K562 (cell line): ENCODE data around the gene MDC1. TPM values are rescaled to one million over a fixed set of nuclear protein-coding genes. Genes with fewer than 3 reads are reported as not detected.

ENCODE experiments used
- ATAC-seq: fragments of 200-7000 bp; cut with Tn5 transposase; 3 replicates; pipeline ENCODE4 v1.9.1; 2020; ENCODE audit warnings: moderate library complexity
- BruUV-seq: library from RNA; stranded (reverse); fragments of 400-500 nt; replicated peaks from 2 replicates; lab custom pipeline; 2021; lab: Mats Ljungman, UMichigan
- CTCF ChIA-PET: fragments of 300-600 bp; formaldehyde crosslinking; extraction: SDS; loops from one replicate; lab custom pipeline; 2021; ENCODE audit warnings: low intra/inter-chr PET ratio; lab: Yijun Ruan, JAX
- POLR2A ChIA-PET: fragments of 300-600, 350-650 bp; sonication (Branson Sonifier 250); formaldehyde crosslinking; extraction: SDS; loops from one replicate; lab custom pipeline; 2021; ENCODE audit warnings: antibody characterized with exemption, inconsistent platforms; lab: Yijun Ruan, JAX
- DNase-seq, 4 experiments: peaks; one replicate each; pipeline versions ENCODE4 v3.0.0 to v3.0.0-alpha.2; 2011 to 2018; ENCODE audit warnings: low spot score in 3 of 4, mixed read lengths in 3 of 4; ENCODE audit errors: extremely low read depth in 1 of 4
- FAIRE-seq: peaks from 2 replicates; lab custom pipeline; 2011; peaks lifted over from hg19 to GRCh38; lab: Jason Lieb, UNC
- H2AFZ ChIP-seq: 2 replicates; pipeline ENCODE4 v1.6.0; 2011; ENCODE audit warnings: low read depth, low read length, control low read depth, inconsistent platforms
- H3K27ac ChIP-seq: fragments of 200-600 bp; 3 replicates; pipeline ENCODE4 v1.8.0; 2011; ENCODE audit warnings: low read depth, mild to moderate bottlenecking, control low read depth, inconsistent platforms, low read length, moderate library complexity, mixed read lengths; ENCODE audit errors: extremely low read depth
- H3K27me3 ChIP-seq, 2 experiments: fragments of 300-600 bp in 1 of 2; 2 replicates in 1 of 2; 3 replicates in 1 of 2; pipeline versions ENCODE4 v1.6.0 to v1.8.0; 2011; ENCODE audit warnings: inconsistent platforms in 2 of 2, low read length in 2 of 2, mild to moderate bottlenecking in 1 of 2, mixed read lengths in 1 of 2, moderate library complexity in 1 of 2; ENCODE audit not compliant: control insufficient read depth in 2 of 2, insufficient read depth in 2 of 2
- H3K36me3 ChIP-seq: fragments of 300-600 bp; 3 replicates; pipeline ENCODE4 v1.8.0; 2011; ENCODE audit warnings: mild to moderate bottlenecking, low read length, inconsistent platforms; ENCODE audit not compliant: control insufficient read depth, insufficient read depth
- H3K4me1 ChIP-seq, 2 experiments: fragments of 200-600 bp in 1 of 2; replicated peaks in 1 of 2; 2 replicates in 1 of 2; 3 replicates in 1 of 2; pipeline versions ENCODE4 v1.5.1 to v1.8.0; 2011; ENCODE audit warnings: inconsistent platforms in 2 of 2, low read length in 2 of 2, mild to moderate bottlenecking in 1 of 2, mixed read lengths in 1 of 2, moderate library complexity in 1 of 2; ENCODE audit not compliant: control insufficient read depth in 2 of 2, insufficient read depth in 2 of 2
- H3K4me2 ChIP-seq: 2 replicates; pipeline ENCODE4 v1.6.1; 2011; ENCODE audit warnings: low read length, control low read depth, inconsistent platforms, mixed read lengths; ENCODE audit not compliant: insufficient read depth
- H3K4me3 ChIP-seq: fragments of 200-600 bp; sonication (generic), shearing (Covaris generic); 2 replicates; pipeline ENCODE4 v1.5.1; 2016; ENCODE audit warnings: control low read depth, inconsistent platforms
- H3K79me2 ChIP-seq: fragments of 200-600 bp; 3 replicates; pipeline ENCODE4 v1.8.0; 2011; ENCODE audit warnings: low read length, inconsistent platforms; ENCODE audit not compliant: control insufficient read depth, insufficient read depth
- H3K9ac ChIP-seq, 2 experiments: 2 replicates each; pipeline versions ENCODE4 v1.6.0 to v1.6.1; 2011; ENCODE audit warnings: low read depth in 2 of 2, low read length in 2 of 2, control low read depth in 1 of 2, inconsistent platforms in 1 of 2, mild to moderate bottlenecking in 1 of 2, mixed read lengths in 1 of 2; ENCODE audit not compliant: insufficient read depth in 1 of 2
- H3K9me1 ChIP-seq: one replicate; pipeline ENCODE4 v1.6.0; 2011; ENCODE audit warnings: inconsistent platforms, mild to moderate bottlenecking, low read length, moderate library complexity; ENCODE audit not compliant: control insufficient read depth, insufficient read depth
- H3K9me3 ChIP-seq: replicated peaks from 2 replicates; pipeline ENCODE4 v1.5.1; 2011; ENCODE audit warnings: low read depth, low read length, inconsistent platforms; ENCODE audit not compliant: control insufficient read depth, insufficient read depth
- H4K20me1 ChIP-seq: replicated peaks from 2 replicates; pipeline ENCODE4 v1.6.1; 2011; ENCODE audit warnings: low read length, inconsistent platforms, mixed read lengths; ENCODE audit not compliant: control insufficient read depth, insufficient read depth
- AFF1 ChIP-seq, 2 experiments: fragments of 450-650 bp; IDR thresholded peaks; 2 replicates each; pipeline ENCODE4 v1.6.1; 2018; ENCODE audit warnings: mild to moderate bottlenecking in 2 of 2, low read depth in 1 of 2; ENCODE audit not compliant: partially characterized antibody in 2 of 2
- ARHGAP35 ChIP-seq: fragments of 450-650 bp; IDR thresholded peaks from 2 replicates; pipeline ENCODE4 v1.6.1; 2018; ENCODE audit not compliant: partially characterized antibody
- CCNT2 ChIP-seq: IDR thresholded peaks from 2 replicates; pipeline ENCODE4 v1.6.1; 2011; ENCODE audit warnings: borderline replicate concordance, low read depth, mild to moderate bottlenecking, moderate library complexity, mixed read lengths, low read length; ENCODE audit not compliant: insufficient read length; ENCODE audit errors: extremely low read depth
- FOXA1 ChIP-seq: fragments of 450-650 bp; IDR thresholded peaks from 2 replicates; pipeline ENCODE4 v1.6.1; 2016; ENCODE audit warnings: mild to moderate bottlenecking, borderline replicate concordance
- GATAD2B ChIP-seq: fragments of 450-650 bp; IDR thresholded peaks from 2 replicates; pipeline ENCODE4 v1.6.1; 2017; ENCODE audit warnings: mild to moderate bottlenecking, borderline replicate concordance
- NFIC ChIP-seq: fragments of 450-650 bp; IDR thresholded peaks from 2 replicates; pipeline ENCODE4 v1.6.1; 2017; ENCODE audit warnings: mild to moderate bottlenecking, inconsistent platforms
- NR1H2 ChIP-seq: sonication (generic); formaldehyde crosslinking; IDR thresholded peaks from 2 replicates; pipeline ENCODE4 v1.4.0; 2020; ENCODE audit warnings: mild to moderate bottlenecking, missing genetic modification reagents
- RFX7 ChIP-seq: fragments of 250-450 bp; sonication (Bioruptor Pico); IDR thresholded peaks from 2 replicates; pipeline ENCODE4 v1.5.1; 2021; ENCODE audit warnings: mild to moderate bottlenecking
- SMAD4 ChIP-seq: fragments of 250-450 bp; sonication (Bioruptor Pico); conservative IDR thresholded peaks from 2 replicates; pipeline ENCODE4 v1.8.0; 2021; ENCODE audit warnings: inconsistent platforms, mild to moderate bottlenecking, moderate library complexity
- THRA ChIP-seq: fragments of 450-650 bp; IDR thresholded peaks from 2 replicates; pipeline ENCODE4 v1.6.1; 2017; ENCODE audit warnings: mild to moderate bottlenecking, moderate library complexity
- ZNF639 ChIP-seq, 2 experiments: fragments of 200-800 bp in 1 of 2; sonication (Bioruptor generic) in 1 of 2; sonication (generic) in 1 of 2; formaldehyde crosslinking in 1 of 2; IDR thresholded peaks in 1 of 2; conservative IDR thresholded peaks in 1 of 2; 2 replicates each; pipeline versions ENCODE4 v1.5.0 to v1.6.1; 2016 to 2020; ENCODE audit warnings: missing compliant biosample characterization in 1 of 2, missing genetic modification characterization in 1 of 2, missing genetic modification reagents in 1 of 2
- WGBS: fragments of 100-300 bp; shearing (Covaris generic); methylation state at CpG from one replicate; pipeline ENCODE4 v1.1.6; 2016; ENCODE audit warnings: low coverage, mixed read lengths; ENCODE audit not compliant: insufficient coverage; ENCODE audit errors: missing lambda C conversion rate; 5-methylcytosine and 5-hydroxymethylcytosine counted together
- in situ Hi-C: fragments of 300-500 bp; cut with MboI; formaldehyde crosslinking; loops from 4 replicates; pipeline ENCODE4 v1.15.0; 2018; ENCODE audit warnings: inconsistent platforms, mixed read lengths
- intact Hi-C: fragments of 100-400 bp; cut with micrococcal nuclease; formaldehyde crosslinking; loops from 2 replicates; pipeline ENCODE4 v1.14.2; 2022
- polyA plus RNA-seq, 8 experiments: library from polyadenylated mRNA; depleted of rRNA in 4 of 8; stranded (reverse) in 5 of 8; unstranded in 3 of 8; fragments of >200 nt; fragmentation: Nextera tagmentation in 2 of 8; fragmentation: Illumina TruSeq in 1 of 8; extraction: Ambion mirVana in 2 of 8; extraction: Trizol in 1 of 8; gene quantifications; 2 replicates each; pipeline versions ENCODE4 v1.2.1 to v1.2.3, GENCODE V29; 2011 to 2014; ENCODE audit warnings: inconsistent platforms in 1 of 8, missing spikeins in 1 of 8
- total RNA-seq, 7 experiments: library from RNA; depleted of rRNA in 6 of 7; stranded (reverse); fragments of >200 nt in 6 of 7; fragmentation: Illumina TruSeq in 2 of 7; extraction: Trizol in 2 of 7; gene quantifications; 2 replicates each; pipeline versions ENCODE4 v1.2.1 to v1.2.3, GENCODE V29; 2011 to 2021; ENCODE audit warnings: low replicate concordance in 1 of 7

Gene MDC1
- total and polyA plus RNA-seq, 9 of the 15 experiments (the other 6 are each of a cell fraction or from before 2014, with no cell fraction given) = 8.2 to 114 (median 20.0) TPM

DNA sequence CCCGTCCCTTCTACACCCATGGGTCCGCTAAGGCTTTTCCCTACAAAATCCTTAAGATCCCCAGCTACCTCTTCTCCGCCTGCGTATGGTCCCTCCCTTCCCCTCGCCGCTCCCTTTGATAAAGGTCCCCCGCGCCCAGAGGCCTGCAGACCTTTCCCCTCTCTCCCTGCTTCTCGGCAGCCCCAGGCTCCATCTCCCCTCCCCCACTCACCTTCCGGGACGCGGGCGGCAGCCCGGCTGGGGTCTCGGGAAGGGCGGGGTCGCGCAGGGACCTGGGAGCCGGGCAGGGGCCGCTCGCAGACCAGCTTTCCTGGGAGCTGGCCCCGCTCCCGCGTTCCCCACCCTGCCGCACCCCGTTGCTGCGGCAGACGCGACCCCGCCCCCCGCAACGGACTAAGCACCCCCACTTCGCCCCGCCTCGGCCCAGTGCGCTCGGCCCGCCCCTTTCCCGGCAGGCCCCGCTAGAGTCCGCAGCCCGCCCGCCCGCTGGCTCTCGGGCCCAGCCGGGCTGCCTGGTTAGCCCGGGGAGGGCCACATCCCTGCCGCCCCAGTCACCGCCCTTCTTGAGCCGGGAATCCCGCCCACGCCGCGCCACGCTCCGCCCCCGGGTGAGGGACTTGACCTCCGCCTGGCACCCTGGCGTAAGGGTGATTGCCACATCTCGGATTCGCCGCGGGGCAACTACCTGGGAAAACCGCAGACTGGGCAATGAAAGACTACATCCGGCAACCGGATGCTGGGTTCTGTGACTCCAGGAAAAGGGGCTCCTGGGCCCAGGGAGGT is 25.4 kb upstream of the MDC1 start, which contains the start of gene FLOT1 (continued):
- TF ChIP-seq ZNF639 (CRISPR knock-in tag; conservative IDR thresholded peaks at IDR 0.05 in 1 of 2, IDR thresholded peaks at IDR 0.05 in 1 of 2) = peak in 1 of 2 experiments; percentile 4; a peak in 1 of 4 replicates
- TF ChIP-seq CCNT2 = peak; percentile 97
- TF ChIP-seq RFX7 (CRISPR knock-in tag) = peak; percentile 58; the same call in 1 of the 2 replicates
- TF ChIP-seq SMAD4 (CRISPR knock-in tag) = peak; percentile 90

GRCh38 chr6:30741789-30742315 is 24.8 kb upstream of the MDC1 start:
- ATAC-seq (peak; percentile 27), FAIRE-seq (no peak), DNase-seq (no peak)
- Histone ChIP-seq H3K27me3 (no peaks in the 10 kb centered on the region), H3K4me2 (peak overlapping the region; percentile 92), H4K20me1 (peaks cover 4% of the 10 kb centered on the region; the same call in 1 of the 2 replicates), H3K9ac (peak overlapping the region; percentile 92 to 98), H3K27ac (peak overlapping the region; percentile 87), H3K9me3 (no peaks in the 10 kb centered on the region), H3K79me2 (peaks cover 65% of the 10 kb centered on the region), H3K4me1 (peaks cover 41 to 52% of the 10 kb centered on the region in 2 experiments), H3K4me3 (peak overlapping the region; percentile 91), H2AFZ (peak overlapping the region; percentile 77), H3K36me3 (peaks cover 45% of the 10 kb centered on the region), H3K9me1 (peaks cover 5% of the 10 kb centered on the region)
- POLR2A ChIA-PET = interaction anchor here (0.6 to 1.8 kb wide), 12 partner anchors 9 to 342 kb away, joined by 3 to 7 read pairs (median 4); partner anchors contain the start of gene DDR1
- WGBS = 2% methylated on average over 13 of the region's 13 CpGs
- CTCF ChIA-PET = interaction anchor here (3.7 kb wide), 1 partner anchor 86 kb away, joined by 14 read pairs; no protein-coding TSS in a partner anchor
- in situ Hi-C loops = loop anchor here (5.0 kb wide), 2 partner anchors 135 to 335 kb away; no protein-coding TSS in a partner anchor
- intact Hi-C loops = loop anchor here (2.0 to 5.0 kb wide), 4 partner anchors 21 to 340 kb away; partner anchors contain the start of gene TUBB
- BruUV-seq = no TSS peak
- TF ChIP-seq NFIC = no peak
- no peak for TF ChIP-seq NR1H2 (CRISPR knock-in tag)
- TF ChIP-seq THRA = no peak
- TF ChIP-seq AFF1 (IDR thresholded peaks at IDR 0.05; ENCODE audit: low read depth in 1 of 2, partially characterized antibody in 2 of 2) = peak in 1 of 2 experiments; percentile 17
- TF ChIP-seq ARHGAP35 = peak; percentile 70
- TF ChIP-seq GATAD2B = no peak
- TF ChIP-seq FOXA1 = no peak
